ENCODE measurements around the gene LDLRAP1. TPM values are rescaled to one million over a fixed set of nuclear protein-coding genes. Genes with fewer than 3 reads are reported as not detected.
A peak's percentile ranks its signal among the peaks of the same experiment; 100 is the strongest.

The LDLRAP1 gene
- total RNA-seq: 20.7 to 23.5 TPM (median 23.5 TPM) in 3 replicates
- long read RNA-seq, transcript LDLRAP1-201 (9 exons, 2,940 nt): major isoform, 56 of 70 reads
- long read RNA-seq, partial matches to known transcripts: 4 of 70 reads
- long read RNA-seq, other reads (novel, unspliced or antisense): 10 of 70 reads

DNA sequence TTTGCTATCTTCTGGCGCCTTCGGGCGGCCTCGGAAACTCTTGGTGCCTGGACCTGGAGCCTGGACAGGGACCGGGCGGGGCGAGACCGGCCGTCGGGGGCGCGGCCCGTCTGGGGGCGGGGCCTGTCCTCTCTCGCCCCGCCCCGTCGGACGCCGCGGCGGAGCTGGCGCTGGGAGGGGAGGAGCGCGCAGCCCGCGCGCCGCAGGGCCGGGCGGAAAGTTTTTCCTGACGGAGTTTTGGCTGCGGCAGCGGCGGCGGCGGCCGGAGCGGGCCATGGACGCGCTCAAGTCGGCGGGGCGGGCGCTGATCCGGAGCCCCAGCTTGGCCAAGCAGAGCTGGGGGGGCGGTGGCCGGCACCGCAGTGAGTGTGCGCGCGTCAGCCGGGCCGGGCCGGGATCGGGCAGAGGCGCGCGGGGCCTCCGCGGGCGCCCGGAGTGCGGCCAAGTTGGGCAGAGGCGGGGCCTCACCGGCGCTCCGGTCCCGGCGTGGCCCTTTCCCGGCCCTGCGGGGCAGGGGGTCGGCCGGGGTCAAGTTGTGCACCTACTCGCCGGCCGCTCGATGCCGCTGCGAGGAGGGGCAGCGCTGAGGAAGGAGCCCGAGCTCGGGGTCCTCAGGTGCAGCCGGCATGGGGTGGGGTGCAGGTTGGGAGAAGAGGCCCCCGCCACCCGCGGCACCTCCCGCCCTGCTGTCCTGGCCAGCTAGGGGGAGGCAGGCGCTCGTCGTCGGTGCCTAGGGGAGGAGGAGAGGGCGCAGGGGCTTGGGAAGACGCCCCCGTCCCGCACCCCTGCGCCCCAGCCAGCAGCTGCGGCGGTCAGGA, at the start of gene LDLRAP1:
LDLRAP1 (plus strand) TSS at position 182 of the 818 bp plus-strand sequence; CDS start at position 275, 93 bp downstream.
- Mint-ChIP-seq H3K9me3 (ENCODE audit: low read depth) (no peaks in the 10 kb centered on the region), H3K27me3 (ENCODE audit: low read depth) (no peaks in the 10 kb centered on the region), H3K27ac (ENCODE audit: unreplicated experiment) (no peak within 1 kb of the TSS), H3K4me1 (ENCODE audit: low read depth) (peaks cover 11% of the 10 kb centered on the region), H3K4me3 (ENCODE audit: unreplicated experiment) (peak within 1 kb of the TSS; percentile 78), H3K36me3 (ENCODE audit: low read depth) (no peaks in the 10 kb centered on the region)
- TF ChIP-seq, protein P1, sequence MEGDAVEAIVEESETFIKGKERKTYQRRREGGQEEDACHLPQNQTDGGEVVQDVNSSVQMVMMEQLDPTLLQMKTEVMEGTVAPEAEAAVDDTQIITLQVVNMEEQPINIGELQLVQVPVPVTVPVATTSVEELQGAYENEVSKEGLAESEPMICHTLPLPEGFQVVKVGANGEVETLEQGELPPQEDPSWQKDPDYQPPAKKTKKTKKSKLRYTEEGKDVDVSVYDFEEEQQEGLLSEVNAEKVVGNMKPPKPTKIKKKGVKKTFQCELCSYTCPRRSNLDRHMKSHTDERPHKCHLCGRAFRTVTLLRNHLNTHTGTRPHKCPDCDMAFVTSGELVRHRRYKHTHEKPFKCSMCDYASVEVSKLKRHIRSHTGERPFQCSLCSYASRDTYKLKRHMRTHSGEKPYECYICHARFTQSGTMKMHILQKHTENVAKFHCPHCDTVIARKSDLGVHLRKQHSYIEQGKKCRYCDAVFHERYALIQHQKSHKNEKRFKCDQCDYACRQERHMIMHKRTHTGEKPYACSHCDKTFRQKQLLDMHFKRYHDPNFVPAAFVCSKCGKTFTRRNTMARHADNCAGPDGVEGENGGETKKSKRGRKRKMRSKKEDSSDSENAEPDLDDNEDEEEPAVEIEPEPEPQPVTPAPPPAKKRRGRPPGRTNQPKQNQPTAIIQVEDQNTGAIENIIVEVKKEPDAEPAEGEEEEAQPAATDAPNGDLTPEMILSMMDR (IDR thresholded peaks at IDR 0.05): no peak
- DNase-seq (ENCODE audit: low spot score): no peak

- Mint-ChIP-seq H3K27ac (ENCODE audit: unreplicated experiment) (no peak overlapping the region), H3K36me3 (ENCODE audit: low read depth) (peaks cover 45% of the 10 kb centered on the region), H3K9me3 (ENCODE audit: low read depth) (no peaks in the 10 kb centered on the region), H3K4me3 (ENCODE audit: unreplicated experiment) (no peak overlapping the region), H3K27me3 (ENCODE audit: low read depth) (no peaks in the 10 kb centered on the region), H3K4me1 (ENCODE audit: low read depth) (peaks cover 16% of the 10 kb centered on the region)
- no peak for DNase-seq (ENCODE audit: low spot score)
- TF ChIP-seq, protein P1 (IDR thresholded peaks at IDR 0.05): no peak
Observed at GRCh38 chr1:25494952-25495351, 48.5 kb upstream of the LDLRAP1 start.

GRCh38 chr1:25500694-25501093, 42.7 kb upstream of the LDLRAP1 start:
- no peak overlapping the region for H3K4me3 Mint-ChIP-seq (ENCODE audit: unreplicated experiment)
- peak overlapping the region; percentile 66 for H3K27ac Mint-ChIP-seq (ENCODE audit: unreplicated experiment)
- TF ChIP-seq, protein P1 (IDR thresholded peaks at IDR 0.05): no peak
- H3K36me3 Mint-ChIP-seq (ENCODE audit: low read depth): peaks cover 15% of the 10 kb centered on the region
- H3K27me3 Mint-ChIP-seq (ENCODE audit: low read depth): no peaks in the 10 kb centered on the region
- no peak for DNase-seq (ENCODE audit: low spot score)
- H3K9me3 Mint-ChIP-seq (ENCODE audit: low read depth): no peaks in the 10 kb centered on the region
- peaks cover 67% of the 10 kb centered on the region for H3K4me1 Mint-ChIP-seq (ENCODE audit: low read depth)

DNA sequence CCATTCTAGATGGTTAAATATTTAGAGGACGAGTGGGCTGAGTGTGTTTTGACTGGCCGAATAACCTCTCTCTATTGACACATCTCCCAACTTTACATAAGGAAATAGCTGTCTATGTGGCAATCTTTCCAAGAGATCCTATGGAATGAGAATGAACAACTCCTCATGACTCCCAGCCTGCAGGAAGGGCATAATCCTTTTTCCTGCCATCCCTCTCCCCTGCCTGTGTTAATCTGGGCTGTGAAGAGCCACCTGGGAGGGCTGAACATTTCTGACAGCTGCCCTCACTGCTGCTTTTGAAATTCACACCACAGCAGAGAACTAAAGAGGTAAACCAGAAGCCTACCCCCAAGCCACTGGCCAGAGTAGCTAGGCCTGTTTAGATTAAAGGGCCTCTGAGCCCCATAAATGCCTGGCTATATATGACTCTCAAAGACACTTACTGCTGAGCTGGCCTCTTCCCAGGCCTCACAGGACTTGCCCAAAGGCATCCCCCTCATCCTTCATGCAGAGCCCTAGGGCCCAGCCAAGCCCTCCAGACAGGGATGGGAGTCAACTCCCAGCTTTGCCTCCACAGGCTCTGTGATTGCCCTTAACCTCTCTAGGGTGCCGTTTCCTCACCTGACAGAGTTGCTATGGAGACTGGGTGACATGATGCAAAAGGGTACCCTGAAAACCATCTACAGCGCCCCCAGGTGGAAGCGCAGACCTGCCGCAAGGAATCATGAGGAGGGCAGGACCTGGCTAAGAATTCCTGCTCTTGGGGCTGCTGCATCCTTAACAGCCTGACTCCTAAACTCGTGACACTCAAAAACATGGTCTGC, 42.0 kb upstream of the LDLRAP1 start:
- no peak for DNase-seq (ENCODE audit: low spot score)
- Mint-ChIP-seq H3K4me3 (ENCODE audit: unreplicated experiment) (no peak overlapping the region), H3K27me3 (ENCODE audit: low read depth) (no peaks in the 10 kb centered on the region), H3K36me3 (ENCODE audit: low read depth) (peaks cover 14% of the 10 kb centered on the region), H3K4me1 (ENCODE audit: low read depth) (peaks cover 73% of the 10 kb centered on the region), H3K9me3 (ENCODE audit: low read depth) (no peaks in the 10 kb centered on the region), H3K27ac (ENCODE audit: unreplicated experiment) (peak overlapping the region; percentile 66)
- TF ChIP-seq, protein P1 (IDR thresholded peaks at IDR 0.05): peak; percentile 50

DNA sequence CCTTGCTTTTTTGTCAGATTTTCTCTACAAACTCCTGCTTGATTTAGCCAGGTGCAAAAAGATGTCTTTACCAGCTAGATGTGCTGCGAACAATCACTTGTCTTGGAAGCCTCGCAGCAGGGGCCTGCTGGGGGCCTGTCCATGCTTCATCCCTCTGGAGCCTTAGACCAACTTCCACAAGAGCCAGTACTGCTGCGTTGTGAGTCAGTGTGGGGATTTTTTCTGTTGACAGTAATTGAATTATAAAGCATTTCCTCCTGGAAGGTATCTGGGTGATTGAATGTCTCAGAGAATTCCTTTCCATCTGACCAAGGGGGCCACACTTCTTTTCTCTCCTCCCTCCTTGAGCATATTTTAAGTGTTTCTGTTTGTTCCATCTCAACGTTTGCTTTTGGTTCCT, 40.4 kb upstream of the LDLRAP1 start:
- no peaks in the 10 kb centered on the region for H3K9me3 Mint-ChIP-seq (ENCODE audit: low read depth)
- peaks cover 76% of the 10 kb centered on the region for H3K4me1 Mint-ChIP-seq (ENCODE audit: low read depth)
- peaks cover 7% of the 10 kb centered on the region for H3K36me3 Mint-ChIP-seq (ENCODE audit: low read depth)
- H3K27ac Mint-ChIP-seq (ENCODE audit: unreplicated experiment): no peak overlapping the region
- no peaks in the 10 kb centered on the region for H3K27me3 Mint-ChIP-seq (ENCODE audit: low read depth)
- H3K4me3 Mint-ChIP-seq (ENCODE audit: unreplicated experiment): no peak overlapping the region
- TF ChIP-seq, protein P1 (IDR thresholded peaks at IDR 0.05): no peak
- no peak for DNase-seq (ENCODE audit: low spot score)

All from chondrocyte (in vitro differentiated cells).